K562 (cell line): ENCODE data around the gene KCNQ4.
A peak's percentile ranks its signal among the peaks of the same experiment; 100 is the strongest.

Experiments
- ETV6 ChIP-seq, 3 experiments: fragments of 150-350 bp in 1 of 3; sonication (generic) in 1 of 3; formaldehyde crosslinking in 1 of 3; IDR thresholded peaks; 2 replicates each; pipeline versions ENCODE4 v1.6.1 to v1.8.0; 2014 to 2022; ENCODE audit warnings: borderline replicate concordance in 2 of 3, low read depth in 2 of 3, antibody characterized with exemption in 1 of 3, low read length in 1 of 3, mild to moderate bottlenecking in 1 of 3, missing genetic modification reagents in 1 of 3
- EZH2 ChIP-seq: IDR thresholded peaks from 2 replicates; pipeline ENCODE4 v1.6.1; 2012; ENCODE audit warnings: low read depth, mild to moderate bottlenecking, inconsistent platforms, low read length, borderline replicate concordance
- HDAC6 ChIP-seq: IDR thresholded peaks from 2 replicates; pipeline ENCODE4 v1.6.1; 2012; ENCODE audit warnings: low read depth, mild to moderate bottlenecking, control low read depth, inconsistent platforms, low read length, moderate library complexity
- ZBTB33 ChIP-seq: sonication (generic); formaldehyde crosslinking; IDR thresholded peaks from 2 replicates; pipeline ENCODE4 v1.8.1; 2023; ENCODE audit warnings: mild to moderate bottlenecking, missing genetic modification reagents
- ZNF146 ChIP-seq: IDR thresholded peaks from one replicate; pipeline ENCODE4 v1.6.1; 2018; ENCODE audit warnings: missing compliant biosample characterization; ENCODE audit not compliant: unreplicated experiment
- TF ChIP-seq, protein P1 (sequence below), 2 experiments: fragments of 200-800 bp in 1 of 2; sonication (Bioruptor generic) in 1 of 2; sonication (generic) in 1 of 2; formaldehyde crosslinking in 1 of 2; IDR thresholded peaks in 1 of 2; conservative IDR thresholded peaks in 1 of 2; 2 replicates each; pipeline versions ENCODE4 v1.5.0 to v1.6.1; 2016 to 2020; ENCODE audit warnings: missing compliant biosample characterization in 1 of 2, missing genetic modification characterization in 1 of 2, missing genetic modification reagents in 1 of 2

GRCh38 chr1:40820911-40821693 lies 37.5 kb downstream of the KCNQ4 start:
- TF ChIP-seq EZH2 (no peak), ZNF146 (CRISPR knock-in tag) (no peak), HDAC6 (no peak), ETV6 (IDR thresholded peaks at IDR 0.05; ENCODE audit: borderline replicate concordance in 1 of 2, low read depth in 2 of 2, low read length in 1 of 2) (0 out of 4 replicates have a peak, but pooled peaks of 1 of the 2 experiments have one; percentile 17), ETV6 (CRISPR knock-in tag; IDR thresholded peaks at IDR 0.05; ENCODE audit: borderline replicate concordance) (no peak), ZBTB33 (no peak)
- TF ChIP-seq, protein P1, sequence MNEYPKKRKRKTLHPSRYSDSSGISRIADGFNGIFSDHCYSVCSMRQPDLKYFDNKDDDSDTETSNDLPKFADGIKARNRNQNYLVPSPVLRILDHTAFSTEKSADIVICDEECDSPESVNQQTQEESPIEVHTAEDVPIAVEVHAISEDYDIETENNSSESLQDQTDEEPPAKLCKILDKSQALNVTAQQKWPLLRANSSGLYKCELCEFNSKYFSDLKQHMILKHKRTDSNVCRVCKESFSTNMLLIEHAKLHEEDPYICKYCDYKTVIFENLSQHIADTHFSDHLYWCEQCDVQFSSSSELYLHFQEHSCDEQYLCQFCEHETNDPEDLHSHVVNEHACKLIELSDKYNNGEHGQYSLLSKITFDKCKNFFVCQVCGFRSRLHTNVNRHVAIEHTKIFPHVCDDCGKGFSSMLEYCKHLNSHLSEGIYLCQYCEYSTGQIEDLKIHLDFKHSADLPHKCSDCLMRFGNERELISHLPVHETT (CRISPR knock-in tag; conservative IDR thresholded peaks at IDR 0.05 in 1 of 2, IDR thresholded peaks at IDR 0.05 in 1 of 2), result peak in 1 of 2 experiments; percentile 89; a peak in 2 of 4 replicates
